ENCODE results near the gene TENT5A.

GRCh38 chr6:81777586-81778268 lies 25.2 kb upstream of the TENT5A start:
- TF ChIP-seq HOXD13 (CRISPR knock-in tag; IDR thresholded peaks at IDR 0.05; ENCODE audit: borderline replicate concordance): no peak
- TF ChIP-seq ZNF133 (tag by site-specific recombination; IDR thresholded peaks at IDR 0.05): no peak
- TF ChIP-seq, protein P1, sequence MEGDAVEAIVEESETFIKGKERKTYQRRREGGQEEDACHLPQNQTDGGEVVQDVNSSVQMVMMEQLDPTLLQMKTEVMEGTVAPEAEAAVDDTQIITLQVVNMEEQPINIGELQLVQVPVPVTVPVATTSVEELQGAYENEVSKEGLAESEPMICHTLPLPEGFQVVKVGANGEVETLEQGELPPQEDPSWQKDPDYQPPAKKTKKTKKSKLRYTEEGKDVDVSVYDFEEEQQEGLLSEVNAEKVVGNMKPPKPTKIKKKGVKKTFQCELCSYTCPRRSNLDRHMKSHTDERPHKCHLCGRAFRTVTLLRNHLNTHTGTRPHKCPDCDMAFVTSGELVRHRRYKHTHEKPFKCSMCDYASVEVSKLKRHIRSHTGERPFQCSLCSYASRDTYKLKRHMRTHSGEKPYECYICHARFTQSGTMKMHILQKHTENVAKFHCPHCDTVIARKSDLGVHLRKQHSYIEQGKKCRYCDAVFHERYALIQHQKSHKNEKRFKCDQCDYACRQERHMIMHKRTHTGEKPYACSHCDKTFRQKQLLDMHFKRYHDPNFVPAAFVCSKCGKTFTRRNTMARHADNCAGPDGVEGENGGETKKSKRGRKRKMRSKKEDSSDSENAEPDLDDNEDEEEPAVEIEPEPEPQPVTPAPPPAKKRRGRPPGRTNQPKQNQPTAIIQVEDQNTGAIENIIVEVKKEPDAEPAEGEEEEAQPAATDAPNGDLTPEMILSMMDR (tag by site-specific recombination; IDR thresholded peaks at IDR 0.05): no peak
- TF ChIP-seq ZNF341 (tag by site-specific recombination; IDR thresholded peaks at IDR 0.05; ENCODE audit: low read depth): no peak
- TF ChIP-seq, protein P2, sequence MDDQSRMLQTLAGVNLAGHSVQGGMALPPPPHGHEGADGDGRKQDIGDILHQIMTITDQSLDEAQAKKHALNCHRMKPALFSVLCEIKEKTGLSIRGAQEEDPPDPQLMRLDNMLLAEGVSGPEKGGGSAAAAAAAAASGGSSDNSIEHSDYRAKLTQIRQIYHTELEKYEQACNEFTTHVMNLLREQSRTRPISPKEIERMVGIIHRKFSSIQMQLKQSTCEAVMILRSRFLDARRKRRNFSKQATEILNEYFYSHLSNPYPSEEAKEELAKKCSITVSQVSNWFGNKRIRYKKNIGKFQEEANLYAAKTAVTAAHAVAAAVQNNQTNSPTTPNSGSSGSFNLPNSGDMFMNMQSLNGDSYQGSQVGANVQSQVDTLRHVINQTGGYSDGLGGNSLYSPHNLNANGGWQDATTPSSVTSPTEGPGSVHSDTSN (CRISPR knock-in tag; IDR thresholded peaks at IDR 0.05): no peak
- no peak for TF ChIP-seq YY1 (tag by site-specific recombination; IDR thresholded peaks at IDR 0.05)
- no peak for TF ChIP-seq ZNF560 (tag by site-specific recombination; IDR thresholded peaks at IDR 0.05; ENCODE audit: borderline replicate concordance)
- no peak for TF ChIP-seq OSR2 (tag by site-specific recombination; IDR thresholded peaks at IDR 0.05)
- no peak for TF ChIP-seq SP2 (tag by site-specific recombination; IDR thresholded peaks at IDR 0.05)
- TF ChIP-seq ZSCAN23 (tag by site-specific recombination; IDR thresholded peaks at IDR 0.05): no peak
- TF ChIP-seq ZNF785 (tag by site-specific recombination; IDR thresholded peaks at IDR 0.05): no peak
- no peak for TF ChIP-seq ZNF426 (tag by site-specific recombination; IDR thresholded peaks at IDR 0.05)
- no peak for TF ChIP-seq TCF7L2 (IDR thresholded peaks at IDR 0.05; ENCODE audit: borderline replicate concordance, low read depth, low read length)
- no peak for TF ChIP-seq GFI1B (tag by site-specific recombination; IDR thresholded peaks at IDR 0.05)
